Measurements from ENCODE around the gene LDLRAD3. TPM values are rescaled to one million over a fixed set of nuclear protein-coding genes. Genes with fewer than 3 reads are reported as not detected.

LDLRAD3 gene
- total RNA-seq, 1 donor from 2014 or later = 21.6 TPM

DNA sequence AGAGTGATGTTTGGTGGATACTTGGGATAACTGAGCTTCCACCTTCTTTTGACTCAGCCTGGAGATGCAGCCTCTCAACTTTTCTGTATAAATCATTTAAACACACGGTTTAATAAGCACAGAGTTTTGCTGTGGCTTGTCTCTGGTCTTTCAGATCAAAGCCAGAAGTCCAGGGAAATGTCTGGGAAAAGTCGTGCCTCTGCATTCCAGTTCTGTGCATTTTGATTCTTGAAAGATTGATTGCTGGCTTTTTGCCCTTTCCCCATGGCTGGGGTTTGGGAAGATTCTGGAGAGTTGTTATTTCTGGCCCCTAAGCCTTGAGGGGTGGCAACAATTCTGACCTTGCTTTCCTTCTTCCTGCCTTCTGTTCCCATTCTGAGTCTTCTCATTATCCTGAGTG lies 191.2 kb downstream of the LDLRAD3 start:
- H3K27me3 ChIP-seq = no peaks in the 10 kb centered on the region
- no peak for DNase-seq (ENCODE audit: low spot score in 2 of 2)
- TF ChIP-seq, protein P1, sequence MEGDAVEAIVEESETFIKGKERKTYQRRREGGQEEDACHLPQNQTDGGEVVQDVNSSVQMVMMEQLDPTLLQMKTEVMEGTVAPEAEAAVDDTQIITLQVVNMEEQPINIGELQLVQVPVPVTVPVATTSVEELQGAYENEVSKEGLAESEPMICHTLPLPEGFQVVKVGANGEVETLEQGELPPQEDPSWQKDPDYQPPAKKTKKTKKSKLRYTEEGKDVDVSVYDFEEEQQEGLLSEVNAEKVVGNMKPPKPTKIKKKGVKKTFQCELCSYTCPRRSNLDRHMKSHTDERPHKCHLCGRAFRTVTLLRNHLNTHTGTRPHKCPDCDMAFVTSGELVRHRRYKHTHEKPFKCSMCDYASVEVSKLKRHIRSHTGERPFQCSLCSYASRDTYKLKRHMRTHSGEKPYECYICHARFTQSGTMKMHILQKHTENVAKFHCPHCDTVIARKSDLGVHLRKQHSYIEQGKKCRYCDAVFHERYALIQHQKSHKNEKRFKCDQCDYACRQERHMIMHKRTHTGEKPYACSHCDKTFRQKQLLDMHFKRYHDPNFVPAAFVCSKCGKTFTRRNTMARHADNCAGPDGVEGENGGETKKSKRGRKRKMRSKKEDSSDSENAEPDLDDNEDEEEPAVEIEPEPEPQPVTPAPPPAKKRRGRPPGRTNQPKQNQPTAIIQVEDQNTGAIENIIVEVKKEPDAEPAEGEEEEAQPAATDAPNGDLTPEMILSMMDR (IDR thresholded peaks at IDR 0.05) = no peak
- intact Hi-C loops (cut with DNase I) = no loop called here
- no peak overlapping the region for H3K4me3 ChIP-seq
- no peaks in the 10 kb centered on the region for H3K36me3 ChIP-seq
- no peak overlapping the region for H3K27ac ChIP-seq
- H3K4me1 ChIP-seq = no peaks in the 10 kb centered on the region
- H3K9me3 ChIP-seq = no peaks in the 10 kb centered on the region

DNA sequence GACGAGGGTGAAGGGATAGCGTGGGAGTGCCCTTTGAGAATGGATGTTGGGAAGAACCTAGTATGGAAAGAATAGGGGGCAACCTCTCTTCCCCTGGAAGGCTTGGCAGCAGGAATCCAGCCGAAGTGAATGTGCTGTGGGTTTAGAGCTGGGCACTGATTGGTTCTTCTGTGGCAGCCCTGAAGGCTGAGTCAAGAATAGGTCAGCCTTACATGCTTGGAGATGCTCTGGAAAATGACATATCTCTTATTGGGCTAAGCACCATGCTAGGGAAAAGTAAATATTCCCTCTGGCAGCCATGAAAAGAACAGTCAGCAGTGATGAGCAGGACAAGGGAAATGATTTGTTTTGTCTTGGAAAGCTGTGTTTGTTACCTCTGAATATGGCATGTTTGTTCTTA lies 195.9 kb downstream of the LDLRAD3 start:
- H3K4me3 ChIP-seq = no peak overlapping the region
- H3K4me1 ChIP-seq = no peaks in the 10 kb centered on the region
- no peak for DNase-seq (ENCODE audit: low spot score in 2 of 2)
- intact Hi-C loops (cut with DNase I) = no loop called here
- H3K27me3 ChIP-seq = no peaks in the 10 kb centered on the region
- TF ChIP-seq, protein P1 (IDR thresholded peaks at IDR 0.05) = no peak
- no peaks in the 10 kb centered on the region for H3K36me3 ChIP-seq
- H3K27ac ChIP-seq = no peak overlapping the region
- H3K9me3 ChIP-seq = no peaks in the 10 kb centered on the region

DNA sequence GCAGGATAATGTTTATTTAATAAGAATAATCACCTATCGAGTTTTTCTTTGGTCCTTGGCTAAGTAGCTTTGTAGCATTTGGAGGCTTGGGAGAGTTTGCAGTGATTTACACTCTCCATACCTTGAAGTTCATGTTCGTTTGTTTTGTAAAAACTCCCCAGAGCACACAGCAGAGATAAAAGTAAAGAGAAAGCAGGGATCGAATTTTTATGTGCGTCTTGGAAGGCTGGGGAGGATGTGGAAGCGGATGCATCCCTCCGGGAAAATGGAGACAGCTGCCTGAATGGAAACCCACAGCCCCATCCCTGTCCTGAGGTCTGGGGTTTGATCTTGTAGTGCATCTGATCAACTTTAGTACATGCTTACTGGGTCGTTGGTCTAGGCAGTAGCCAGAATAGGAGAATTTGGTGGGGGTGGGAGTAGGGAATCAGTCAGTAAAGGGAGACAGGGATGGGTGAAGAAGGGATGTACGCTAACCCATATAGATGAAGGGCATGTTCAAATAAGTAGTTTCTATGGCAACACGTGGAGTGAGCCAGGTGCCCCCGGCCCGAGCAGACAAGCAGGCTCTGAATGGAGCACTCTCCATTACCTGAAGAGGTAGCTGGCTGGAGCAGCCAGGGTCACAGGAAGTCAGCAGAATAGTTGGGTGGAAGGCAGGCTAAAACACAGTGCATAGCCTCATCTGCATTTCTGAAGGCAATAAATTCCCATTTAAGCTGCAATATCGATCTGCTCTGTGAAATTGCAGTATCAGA lies 197.5 kb downstream of the LDLRAD3 start:
- Histone ChIP-seq H3K9me3 (no peaks in the 10 kb centered on the region), H3K4me1 (no peaks in the 10 kb centered on the region), H3K27ac (no peak overlapping the region), H3K4me3 (no peak overlapping the region), H3K36me3 (no peaks in the 10 kb centered on the region), H3K27me3 (no peaks in the 10 kb centered on the region)
- TF ChIP-seq, protein P1 (IDR thresholded peaks at IDR 0.05) = no peak
- no peak for DNase-seq (ENCODE audit: low spot score in 2 of 2)
- intact Hi-C loops (cut with DNase I) = no loop called here

DNA sequence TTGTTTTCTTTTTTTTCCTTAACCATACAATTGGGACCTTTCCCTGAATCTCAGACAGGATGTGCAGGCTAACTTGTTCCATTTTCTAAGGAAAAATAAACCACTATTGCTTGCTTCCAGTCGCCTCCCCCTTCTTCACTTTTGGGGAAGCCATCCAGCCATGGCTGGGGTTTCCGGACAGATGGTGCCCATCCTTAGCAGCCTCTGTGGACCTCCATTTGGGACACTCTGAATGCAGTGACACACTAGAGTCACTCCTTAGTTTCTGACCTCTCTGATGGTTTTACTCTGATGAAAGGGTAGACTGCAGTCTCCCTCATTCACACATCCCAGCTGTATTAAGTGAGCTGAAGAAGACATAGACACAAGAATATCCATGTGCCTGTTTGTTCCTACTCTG lies 198.1 kb downstream of the LDLRAD3 start:
- H3K4me1 ChIP-seq = no peaks in the 10 kb centered on the region
- no peaks in the 10 kb centered on the region for H3K27me3 ChIP-seq
- TF ChIP-seq, protein P1 (IDR thresholded peaks at IDR 0.05) = no peak
- intact Hi-C loops (cut with DNase I) = no loop called here
- no peak for DNase-seq (ENCODE audit: low spot score in 2 of 2)
- no peaks in the 10 kb centered on the region for H3K36me3 ChIP-seq
- no peak overlapping the region for H3K4me3 ChIP-seq
- no peaks in the 10 kb centered on the region for H3K9me3 ChIP-seq
- H3K27ac ChIP-seq = no peak overlapping the region

DNA sequence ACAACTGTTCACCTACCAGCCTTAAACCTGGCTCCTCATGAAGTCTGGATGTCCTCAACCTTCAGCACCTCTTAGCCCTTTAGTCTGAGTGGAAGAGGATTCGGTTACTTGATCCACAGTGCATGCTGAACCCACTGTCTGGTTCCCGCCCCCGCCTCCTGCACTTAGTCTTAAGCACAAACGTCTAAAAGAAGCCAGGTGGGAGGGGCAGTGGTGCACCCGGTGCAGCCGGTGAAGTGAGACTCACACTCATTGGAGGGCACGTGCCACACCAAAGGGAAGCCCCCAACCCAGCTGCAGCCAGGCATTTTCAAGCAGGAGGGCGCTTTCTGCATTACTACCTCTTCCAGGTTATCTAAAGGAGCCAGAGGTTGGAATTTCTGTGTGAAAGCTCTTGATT lies 198.6 kb downstream of the LDLRAD3 start:
- intact Hi-C loops (cut with DNase I) = no loop called here
- H3K27me3 ChIP-seq = no peaks in the 10 kb centered on the region
- no peak overlapping the region for H3K27ac ChIP-seq
- TF ChIP-seq, protein P1 (IDR thresholded peaks at IDR 0.05) = no peak
- no peaks in the 10 kb centered on the region for H3K9me3 ChIP-seq
- no peaks in the 10 kb centered on the region for H3K4me1 ChIP-seq
- no peaks in the 10 kb centered on the region for H3K36me3 ChIP-seq
- DNase-seq (ENCODE audit: low spot score in 2 of 2) = no peak
- no peak overlapping the region for H3K4me3 ChIP-seq
